GM12878 (cell line): Measurements from ENCODE around the gene TMEM18. TPM values are rescaled to one million over a fixed set of nuclear protein-coding genes. Genes with fewer than 3 reads are reported as not detected.

Experiments used
- ATAC-seq: fragments of 200-7000 bp; cut with Tn5 transposase; 3 replicates; pipeline ENCODE4 v1.9.1; 2020; ENCODE audit warnings: mild to moderate bottlenecking, moderate library complexity
- BruUV-seq: library from RNA; stranded (reverse); fragments of 400-500 nt; replicated peaks from 2 replicates; lab custom pipeline; 2021; lab: Mats Ljungman, UMichigan
- CTCF ChIA-PET: fragments of 300-600 bp; sonication (Branson Sonifier 250); formaldehyde crosslinking; extraction: SDS; loops from one replicate; lab custom pipeline; 2021; ENCODE audit warnings: inconsistent platforms; lab: Yijun Ruan, JAX
- POLR2A ChIA-PET: fragments of 350-600 bp; formaldehyde crosslinking; extraction: SDS; loops from one replicate; lab custom pipeline; 2021; ENCODE audit warnings: inconsistent platforms; lab: Charles Lee
- RAD21 ChIA-PET: fragments of 300-600 bp; sonication (Branson Sonifier 250); formaldehyde crosslinking; loops from one replicate; lab custom pipeline; 2023; ENCODE audit warnings: antibody characterized with exemption; ENCODE audit not compliant: unreplicated experiment; lab: Charles Lee
- SMC1A ChIA-PET: fragments of 300-600 bp; sonication (Branson Sonifier 250); formaldehyde crosslinking; loops from one replicate; lab custom pipeline; 2023; ENCODE audit not compliant: unreplicated experiment, uncharacterized antibody; lab: Charles Lee
- DNase-seq: peaks from one replicate; pipeline ENCODE4 v3.0.0-alpha.2; 2011; ENCODE audit warnings: low read depth, low spot score
- FAIRE-seq: peaks from 3 replicates; lab custom pipeline; 2011; peaks lifted over from hg19 to GRCh38; lab: Jason Lieb, UNC
- H2AFZ ChIP-seq: 2 replicates; pipeline ENCODE4 v1.6.0; 2011; ENCODE audit warnings: low read depth, low read length, control low read depth; ENCODE audit not compliant: control insufficient read depth
- H3K27ac ChIP-seq: 2 replicates; pipeline ENCODE4 v1.5.1; 2011; ENCODE audit warnings: control low read depth; ENCODE audit not compliant: control insufficient read depth, insufficient read depth
- H3K27me3 ChIP-seq, 2 experiments: replicated peaks in 1 of 2; 2 replicates each; pipeline versions ENCODE4 v1.6.0 to v1.6.1; 2011; ENCODE audit warnings: low read length in 1 of 2; ENCODE audit not compliant: control insufficient read depth in 2 of 2, insufficient read depth in 2 of 2
- H3K36me3 ChIP-seq, 2 experiments: 2 replicates each; pipeline ENCODE4 v1.5.1; 2011; ENCODE audit warnings: low read length in 1 of 2; ENCODE audit not compliant: control insufficient read depth in 2 of 2, insufficient read depth in 2 of 2
- H3K4me1 ChIP-seq: 2 replicates; pipeline ENCODE4 v1.6.1; 2011; ENCODE audit warnings: mild to moderate bottlenecking, low read length, moderate library complexity, mixed read lengths; ENCODE audit not compliant: control insufficient read depth, insufficient read depth
- H3K4me2 ChIP-seq: 2 replicates; pipeline ENCODE4 v1.6.0; 2011; ENCODE audit warnings: control low read depth; ENCODE audit not compliant: control insufficient read depth, insufficient read depth
- H3K4me3 ChIP-seq: fragments of 200-600 bp; sonication (generic); 2 replicates; pipeline ENCODE4 v1.5.1; 2016
- H3K79me2 ChIP-seq: 2 replicates; pipeline ENCODE4 v1.6.0; 2011; ENCODE audit warnings: low read length; ENCODE audit not compliant: control insufficient read depth, insufficient read depth
- H3K9ac ChIP-seq: 2 replicates; pipeline ENCODE4 v1.8.0; 2011; ENCODE audit warnings: low read length, control low read depth, mixed read lengths; ENCODE audit not compliant: control insufficient read depth, insufficient read depth
- H3K9me3 ChIP-seq: replicated peaks from 3 replicates; pipeline ENCODE4 v1.5.1; 2011; ENCODE audit warnings: mild to moderate bottlenecking, low read length; ENCODE audit not compliant: control insufficient read depth, insufficient read depth
- H4K20me1 ChIP-seq: 2 replicates; pipeline ENCODE4 v1.6.0; 2011; ENCODE audit not compliant: control insufficient read depth, insufficient read depth
- BCL3 ChIP-seq: IDR thresholded peaks from 2 replicates; pipeline ENCODE4 v1.6.1; 2011; ENCODE audit warnings: borderline replicate concordance, low read depth, mild to moderate bottlenecking, moderate library complexity, low read length; ENCODE audit not compliant: insufficient read depth, poor library complexity, severe bottlenecking
- BMI1 ChIP-seq: fragments of 450-650 bp; IDR thresholded peaks from 2 replicates; pipeline ENCODE4 v1.6.1; 2016; ENCODE audit warnings: mild to moderate bottlenecking, moderate library complexity, borderline replicate concordance
- CBX5 ChIP-seq: sonication (generic); IDR thresholded peaks from 2 replicates; pipeline ENCODE4 v1.6.1; 2016; ENCODE audit warnings: low read depth, moderate library complexity, mild to moderate bottlenecking, inconsistent platforms
- ETV6 ChIP-seq, 2 experiments: fragments of 450-650 bp in 1 of 2; IDR thresholded peaks in 1 of 2; conservative IDR thresholded peaks in 1 of 2; 2 replicates each; pipeline ENCODE4 v1.6.1; 2014; ENCODE audit warnings: antibody characterized with exemption in 1 of 2, borderline replicate concordance in 1 of 2, low read depth in 1 of 2, mild to moderate bottlenecking in 1 of 2, moderate library complexity in 1 of 2
- HDAC6 ChIP-seq: fragments of 200-600 bp; sonication (generic); IDR thresholded peaks from one replicate; pipeline ENCODE4 v1.8.0; 2017; ENCODE audit warnings: antibody characterized with exemption; ENCODE audit not compliant: unreplicated experiment
- IKZF2 ChIP-seq, 2 experiments: fragments of 450-650 bp; IDR thresholded peaks; 2 replicates each; pipeline ENCODE4 v1.6.1; 2017; ENCODE audit warnings: mild to moderate bottlenecking in 2 of 2, moderate library complexity in 2 of 2
- KDM1A ChIP-seq: fragments of 200-600 bp; sonication (generic); IDR thresholded peaks from 2 replicates; pipeline ENCODE4 v1.6.1; 2016; ENCODE audit warnings: borderline replicate concordance
- KLF5 ChIP-seq: fragments of 450-650 bp; IDR thresholded peaks from 2 replicates; pipeline ENCODE4 v1.6.1; 2014; ENCODE audit warnings: mild to moderate bottlenecking; ENCODE audit not compliant: partially characterized antibody
- NFYB ChIP-seq: IDR thresholded peaks from 2 replicates; pipeline ENCODE4 v1.6.1; 2011; ENCODE audit warnings: low read depth, mild to moderate bottlenecking, low read length, improper control_type of control experiment, moderate library complexity; ENCODE audit not compliant: insufficient read depth
- NR2C1 ChIP-seq: fragments of 450-650 bp; IDR thresholded peaks from 2 replicates; pipeline ENCODE4 v1.6.1; 2017; ENCODE audit warnings: antibody characterized with exemption, mild to moderate bottlenecking, moderate library complexity
- NR2F1 ChIP-seq: fragments of 450-650 bp; conservative IDR thresholded peaks from 2 replicates; pipeline ENCODE4 v1.6.1; 2017; ENCODE audit warnings: mild to moderate bottlenecking
- RELA ChIP-seq: fragments of 450-650 bp; IDR thresholded peaks from 2 replicates; pipeline ENCODE4 v1.8.0; 2014; ENCODE audit warnings: borderline replicate concordance; ENCODE audit not compliant: partially characterized antibody
- RUNX3 ChIP-seq: IDR thresholded peaks from 2 replicates; pipeline ENCODE4 v1.6.1; 2012; ENCODE audit warnings: low read length, inconsistent platforms
- SMARCA5 ChIP-seq: fragments of 450-650 bp; IDR thresholded peaks from 2 replicates; pipeline ENCODE4 v1.6.1; 2017; ENCODE audit warnings: mild to moderate bottlenecking
- SPI1 ChIP-seq: IDR thresholded peaks from 2 replicates; pipeline ENCODE4 v1.6.1; 2011; ENCODE audit warnings: low read depth, mild to moderate bottlenecking, low read length, moderate library complexity, borderline replicate concordance; ENCODE audit not compliant: insufficient read depth
- SREBF1 ChIP-seq: IDR thresholded peaks from 2 replicates; pipeline ENCODE4 v1.6.1; 2012; ENCODE audit warnings: mild to moderate bottlenecking, low read length
- SREBF2 ChIP-seq: IDR thresholded peaks from 2 replicates; pipeline ENCODE4 v1.6.1; 2012; ENCODE audit warnings: mild to moderate bottlenecking, low read length
- SRF ChIP-seq, 2 experiments: IDR thresholded peaks; 2 replicates each; pipeline ENCODE4 v1.6.1; 2011; ENCODE audit warnings: low read depth in 2 of 2, low read length in 2 of 2, mild to moderate bottlenecking in 1 of 2, moderate library complexity in 1 of 2
- STAT3 ChIP-seq: IDR thresholded peaks from 2 replicates; pipeline ENCODE4 v1.6.1; 2011; ENCODE audit warnings: low read depth, low read length, improper control_type of control experiment
- WGBS: methylation state at CpG from one replicate; pipeline ENCODE4 v1.1.6; 2016; ENCODE audit warnings: low lambda C conversion rate; ENCODE audit not compliant: insufficient replicate concordance, insufficient coverage; ENCODE audit errors: missing lambda C conversion rate; 5-methylcytosine and 5-hydroxymethylcytosine counted together
- in situ Hi-C: fragments of 300-500 bp; cut with MboI; formaldehyde crosslinking; loops from 9 replicates; pipeline ENCODE4 v1.14.3; 2018; ENCODE audit warnings: mixed read lengths
- intact Hi-C: fragments of 100-400 bp; cut with micrococcal nuclease; formaldehyde crosslinking; loops from one replicate; pipeline ENCODE4 v1.14.2; 2022; ENCODE audit not compliant: unreplicated experiment
- polyA plus RNA-seq, 11 experiments: library from polyadenylated mRNA; depleted of rRNA in 4 of 11; unstranded in 6 of 11; stranded (reverse) in 5 of 11; fragments of >200 nt; fragmentation: Nextera tagmentation in 4 of 11; fragmentation: Illumina TruSeq in 1 of 11; extraction: Ambion mirVana in 4 of 11; extraction: Trizol in 1 of 11; gene quantifications; 1 replicate in 1 of 11; 2 replicates in 10 of 11; pipeline versions ENCODE4 v1.2.1 to v1.2.3, GENCODE V29; 2011 to 2016; ENCODE audit warnings: inconsistent platforms in 2 of 11, missing spikeins in 2 of 11, low read depth in 1 of 11
- total RNA-seq, 4 experiments: library from RNA; depleted of rRNA in 3 of 4; stranded (reverse); fragments of >200 nt in 3 of 4; fragmentation: Illumina TruSeq in 1 of 4; extraction: Trizol in 1 of 4; gene quantifications; 2 replicates each; pipeline versions ENCODE4 v1.2.1 to v1.2.3, GENCODE V29; 2013 to 2021
- TF ChIP-seq, protein P1 (sequence below): IDR thresholded peaks from 2 replicates; pipeline ENCODE4 v1.6.1; 2011; ENCODE audit warnings: low read depth, low read length, improper control_type of control experiment, borderline replicate concordance
- TF ChIP-seq, protein P2 (sequence below): fragments of 450-650 bp; IDR thresholded peaks from 2 replicates; pipeline ENCODE4 v1.6.1; 2017; ENCODE audit warnings: mild to moderate bottlenecking

TMEM18 gene
- total and polyA plus RNA-seq, 10 of the 15 experiments (the other 5 are each of a cell fraction or from before 2014, with no cell fraction given): 11.2 to 56.3 (median 26.0) TPM

DNA sequence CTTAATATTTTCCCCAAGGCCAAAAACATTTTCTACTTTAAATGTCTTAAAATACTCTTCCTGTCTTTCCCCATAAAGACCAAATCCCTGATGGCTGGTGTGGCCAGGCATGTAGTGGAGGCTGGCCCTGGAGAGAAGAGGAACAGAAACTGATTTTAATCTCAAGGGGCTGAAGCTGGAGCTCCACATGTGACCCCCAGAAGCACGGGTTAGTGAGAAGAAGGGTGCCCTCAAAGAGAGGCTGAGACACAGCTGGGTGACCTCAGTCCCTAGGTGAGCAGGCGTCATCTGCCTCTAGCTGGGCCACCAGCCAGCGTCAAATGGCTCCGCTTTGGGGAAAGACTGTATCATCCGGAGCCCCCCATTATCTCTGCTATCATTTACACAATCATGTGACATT is 19.3 kb upstream of the TMEM18 start:
- peak; percentile 66 for FAIRE-seq
- Histone ChIP-seq H3K27me3 (no peaks in the 10 kb centered on the region), H3K4me2 (no peak overlapping the region), H4K20me1 (no peaks in the 10 kb centered on the region), H3K4me1 (peaks cover 5% of the 10 kb centered on the region; the same call in 1 of the 2 replicates), H3K79me2 (no peaks in the 10 kb centered on the region), H3K9me3 (peaks cover 2% of the 10 kb centered on the region; the same call in 1 of the 3 replicates), H3K36me3 (no peaks in the 10 kb centered on the region), H3K4me3 (no peak overlapping the region), H3K27ac (no peak overlapping the region), H3K9ac (no peak overlapping the region), H2AFZ (0 out of 2 replicates have a peak overlapping the region, but pooled peaks have one; percentile 8)
- intact Hi-C loops (no loop called here), in situ Hi-C loops (no loop called here)
- peak; percentile 95 for ATAC-seq
- ChIA-PET SMC1A (interaction anchor here (1.5 kb wide), 1 partner anchor 18 kb away, joined by 3 read pairs; no protein-coding TSS in a partner anchor), RAD21 (interaction anchor here (1.0 kb wide), 1 partner anchor 9 kb away, joined by 3 read pairs; no protein-coding TSS in a partner anchor), POLR2A (no interaction called here), CTCF (interaction anchor here (0.8 kb wide), 1 partner anchor 10 kb away, joined by 3 read pairs; no protein-coding TSS in a partner anchor)
- 1% methylated on average over 5 of the region's 5 CpGs for WGBS
- BruUV-seq: no TSS peak
- peak; percentile 30 for DNase-seq
- no peak for TF ChIP-seq STAT3
- TF ChIP-seq, protein P1, sequence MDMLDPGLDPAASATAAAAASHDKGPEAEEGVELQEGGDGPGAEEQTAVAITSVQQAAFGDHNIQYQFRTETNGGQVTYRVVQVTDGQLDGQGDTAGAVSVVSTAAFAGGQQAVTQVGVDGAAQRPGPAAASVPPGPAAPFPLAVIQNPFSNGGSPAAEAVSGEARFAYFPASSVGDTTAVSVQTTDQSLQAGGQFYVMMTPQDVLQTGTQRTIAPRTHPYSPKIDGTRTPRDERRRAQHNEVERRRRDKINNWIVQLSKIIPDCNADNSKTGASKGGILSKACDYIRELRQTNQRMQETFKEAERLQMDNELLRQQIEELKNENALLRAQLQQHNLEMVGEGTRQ: peak; percentile 12; the same call in 1 of the 2 replicates
- no peak for TF ChIP-seq KLF5
- no peak for TF ChIP-seq HDAC6
- no peak for TF ChIP-seq NR2C1
- no peak for TF ChIP-seq SMARCA5
- no peak for TF ChIP-seq RUNX3
- no peak for TF ChIP-seq ETV6 (conservative IDR thresholded peaks at IDR 0.05 in 1 of 2, IDR thresholded peaks at IDR 0.05 in 1 of 2; ENCODE audit: borderline replicate concordance in 1 of 2, low read depth in 1 of 2)
- TF ChIP-seq SRF (IDR thresholded peaks at IDR 0.05; ENCODE audit: low read depth in 2 of 2, low read length in 2 of 2): no peak
- peak; percentile 62 to 64; a peak in 3 of 4 replicates for TF ChIP-seq IKZF2 (IDR thresholded peaks at IDR 0.05)
- TF ChIP-seq NR2F1: peak; percentile 76
- no peak for TF ChIP-seq BMI1
- TF ChIP-seq SREBF1: no peak
- no peak for TF ChIP-seq KDM1A
- no peak for TF ChIP-seq RELA
- no peak for TF ChIP-seq SREBF2
- TF ChIP-seq SPI1: peak; percentile 92
- TF ChIP-seq, protein P2, sequence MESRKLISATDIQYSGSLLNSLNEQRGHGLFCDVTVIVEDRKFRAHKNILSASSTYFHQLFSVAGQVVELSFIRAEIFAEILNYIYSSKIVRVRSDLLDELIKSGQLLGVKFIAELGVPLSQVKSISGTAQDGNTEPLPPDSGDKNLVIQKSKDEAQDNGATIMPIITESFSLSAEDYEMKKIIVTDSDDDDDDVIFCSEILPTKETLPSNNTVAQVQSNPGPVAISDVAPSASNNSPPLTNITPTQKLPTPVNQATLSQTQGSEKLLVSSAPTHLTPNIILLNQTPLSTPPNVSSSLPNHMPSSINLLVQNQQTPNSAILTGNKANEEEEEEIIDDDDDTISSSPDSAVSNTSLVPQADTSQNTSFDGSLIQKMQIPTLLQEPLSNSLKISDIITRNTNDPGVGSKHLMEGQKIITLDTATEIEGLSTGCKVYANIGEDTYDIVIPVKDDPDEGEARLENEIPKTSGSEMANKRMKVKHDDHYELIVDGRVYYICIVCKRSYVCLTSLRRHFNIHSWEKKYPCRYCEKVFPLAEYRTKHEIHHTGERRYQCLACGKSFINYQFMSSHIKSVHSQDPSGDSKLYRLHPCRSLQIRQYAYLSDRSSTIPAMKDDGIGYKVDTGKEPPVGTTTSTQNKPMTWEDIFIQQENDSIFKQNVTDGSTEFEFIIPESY: no peak
- no peak for TF ChIP-seq CBX5
- no peak for TF ChIP-seq BCL3
- TF ChIP-seq NFYB: no peak
